H9 (cell line): Measurements from ENCODE around the gene CCDC127. TPM values are rescaled to one million over a fixed set of nuclear protein-coding genes. Genes with fewer than 3 reads are reported as not detected.
A peak's percentile ranks its signal among the peaks of the same experiment; 100 is the strongest.

ENCODE experiments used
- DNase-seq: peaks from one replicate; pipeline ENCODE4 v3.0.0-alpha.2; 2017
- H2AFZ ChIP-seq: one replicate; pipeline ENCODE4 v1.6.1; 2013; ENCODE audit warnings: mild to moderate bottlenecking, low read length, control low read depth, moderate library complexity
- H2AK5ac ChIP-seq: 2 replicates; pipeline ENCODE4 v1.6.1; 2013; ENCODE audit warnings: low read length, control low read depth, mixed read lengths; ENCODE audit not compliant: insufficient read length
- H2BK120ac ChIP-seq: one replicate; pipeline ENCODE4 v1.6.1; 2013; ENCODE audit warnings: low read depth, mild to moderate bottlenecking, low read length, control low read depth, inconsistent platforms; ENCODE audit not compliant: poor library complexity, severe bottlenecking
- H2BK12ac ChIP-seq: 2 replicates; pipeline ENCODE4 v1.6.1; 2013; ENCODE audit warnings: low read length, control low read depth, mixed read lengths, low read depth; ENCODE audit not compliant: insufficient read length
- H2BK15ac ChIP-seq: 2 replicates; pipeline ENCODE4 v1.6.1; 2013; ENCODE audit warnings: low read depth, low read length, control low read depth
- H2BK20ac ChIP-seq: one replicate; pipeline ENCODE4 v1.6.1; 2013; ENCODE audit warnings: low read depth, mild to moderate bottlenecking, low read length, control low read depth, inconsistent platforms; ENCODE audit not compliant: poor library complexity, severe bottlenecking
- H2BK5ac ChIP-seq: 2 replicates; pipeline ENCODE4 v1.6.1; 2013; ENCODE audit warnings: low read length, control low read depth, mixed read lengths; ENCODE audit not compliant: insufficient read length
- H3K14ac ChIP-seq: 2 replicates; pipeline ENCODE4 v1.6.1; 2013; ENCODE audit warnings: low read length, control low read depth; ENCODE audit not compliant: insufficient read depth
- H3K18ac ChIP-seq: 2 replicates; pipeline ENCODE4 v1.6.1; 2013; ENCODE audit warnings: low read depth, mild to moderate bottlenecking, mixed read lengths, low read length, control low read depth; ENCODE audit not compliant: insufficient read length
- H3K23ac ChIP-seq: 2 replicates; pipeline ENCODE4 v1.6.1; 2013; ENCODE audit warnings: low read length, control low read depth, mixed read lengths, low read depth; ENCODE audit not compliant: insufficient read length
- H3K23me2 ChIP-seq: 2 replicates; pipeline ENCODE4 v1.6.1; 2013; ENCODE audit warnings: low read depth, mild to moderate bottlenecking, mixed read lengths, low read length, control low read depth; ENCODE audit not compliant: insufficient read length, poor library complexity, severe bottlenecking
- H3K27ac ChIP-seq: 2 replicates; pipeline ENCODE4 v1.5.1; 2013; ENCODE audit warnings: low read length, control low read depth, mixed read lengths, low read depth; ENCODE audit not compliant: insufficient read length
- H3K27me3 ChIP-seq: 2 replicates; pipeline ENCODE4 v1.6.1; 2013; ENCODE audit warnings: low read length, control low read depth, inconsistent platforms; ENCODE audit not compliant: insufficient read depth
- H3K4ac ChIP-seq: 2 replicates; pipeline ENCODE4 v1.6.1; 2013; ENCODE audit warnings: low read depth, mild to moderate bottlenecking, control low read depth, inconsistent platforms, low read length, moderate library complexity
- H3K4me1 ChIP-seq: 2 replicates; pipeline ENCODE4 v1.6.1; 2013; ENCODE audit warnings: low read length, control low read depth, inconsistent platforms; ENCODE audit not compliant: insufficient read depth
- H3K4me2 ChIP-seq: 2 replicates; pipeline ENCODE4 v1.6.1; 2013; ENCODE audit warnings: low read length, control low read depth, mixed read lengths; ENCODE audit not compliant: insufficient read length, insufficient read depth
- H3K56ac ChIP-seq: 2 replicates; pipeline ENCODE4 v1.6.1; 2013; ENCODE audit warnings: low read depth, mild to moderate bottlenecking, mixed read lengths, low read length, control low read depth; ENCODE audit not compliant: insufficient read length
- H3K79me1 ChIP-seq: 2 replicates; pipeline ENCODE4 v1.6.1; 2013; ENCODE audit warnings: low read depth, mild to moderate bottlenecking, moderate library complexity, low read length, control low read depth, inconsistent platforms; ENCODE audit not compliant: insufficient read depth, poor library complexity, severe bottlenecking
- H3K79me2 ChIP-seq: 2 replicates; pipeline ENCODE4 v1.6.1; 2013; ENCODE audit warnings: low read length, control low read depth, inconsistent platforms; ENCODE audit not compliant: insufficient read depth
- H3K9ac ChIP-seq: 2 replicates; pipeline ENCODE4 v1.6.1; 2013; ENCODE audit warnings: low read length, control low read depth, mixed read lengths; ENCODE audit not compliant: insufficient read length; ENCODE audit errors: extremely low read depth
- H3K9me3 ChIP-seq: one replicate; pipeline ENCODE4 v1.6.1; 2013; ENCODE audit warnings: low read depth, low read length, inconsistent platforms; ENCODE audit not compliant: control insufficient read depth
- H3T11ph ChIP-seq: one replicate; pipeline ENCODE4 v1.6.1; 2013; ENCODE audit warnings: mild to moderate bottlenecking, low read length, control low read depth, inconsistent platforms
- H4K20me1 ChIP-seq: one replicate; pipeline ENCODE4 v1.6.1; 2013; ENCODE audit not compliant: control insufficient read depth, insufficient read length, insufficient read depth
- H4K5ac ChIP-seq: 2 replicates; pipeline ENCODE4 v1.6.1; 2013; ENCODE audit warnings: low read depth, mild to moderate bottlenecking, mixed read lengths, low read length, control low read depth; ENCODE audit not compliant: insufficient read length
- H4K8ac ChIP-seq: replicated peaks from 2 replicates; pipeline ENCODE4 v1.6.1; 2013; ENCODE audit warnings: low read length, control low read depth, mixed read lengths, low read depth; ENCODE audit not compliant: insufficient read length
- H4K91ac ChIP-seq: 2 replicates; pipeline ENCODE4 v1.6.1; 2013; ENCODE audit warnings: low read depth, mild to moderate bottlenecking, moderate library complexity, mixed read lengths, low read length, control low read depth; ENCODE audit not compliant: insufficient read length
- H3K27ac Mint-ChIP-seq, 3 experiments: 2 replicates in 2 of 3; 3 replicates in 1 of 3; pipeline ENCODE4 v1.8.0; 2020 to 2021; ENCODE audit warnings: mixed read lengths in 3 of 3, mild to moderate bottlenecking in 1 of 3, moderate library complexity in 1 of 3
- H3K27me3 Mint-ChIP-seq: 2 replicates; pipeline ENCODE4 v1.8.0; 2021; ENCODE audit warnings: low read depth, mild to moderate bottlenecking, moderate library complexity, mixed read lengths
- H3K36me3 Mint-ChIP-seq, 3 experiments: 2 replicates in 2 of 3; 3 replicates in 1 of 3; pipeline ENCODE4 v1.8.0; 2020 to 2021; ENCODE audit warnings: low read depth in 3 of 3, mixed read lengths in 3 of 3; ENCODE audit not compliant: insufficient read depth in 1 of 3
- H3K4me1 Mint-ChIP-seq, 2 experiments: 2 replicates each; pipeline ENCODE4 v1.8.0; 2020; ENCODE audit warnings: mixed read lengths in 2 of 2
- H3K4me3 Mint-ChIP-seq, 2 experiments: 2 replicates in 1 of 2; 3 replicates in 1 of 2; pipeline ENCODE4 v1.8.0; 2020 to 2021; ENCODE audit warnings: mild to moderate bottlenecking in 2 of 2, mixed read lengths in 2 of 2, moderate library complexity in 1 of 2
- H3K9me3 Mint-ChIP-seq, 2 experiments: 2 replicates in 1 of 2; 3 replicates in 1 of 2; pipeline ENCODE4 v1.8.0; 2020; ENCODE audit warnings: mild to moderate bottlenecking in 2 of 2, mixed read lengths in 2 of 2, moderate library complexity in 1 of 2
- CTCF ChIP-seq: fragments of 200-600 bp; sonication (generic); conservative IDR thresholded peaks from 3 replicates; pipeline ENCODE4 v1.8.0; 2021; ENCODE audit warnings: antibody characterized with exemption, mild to moderate bottlenecking
- WGBS: extraction: QIAGEN DNeasy Blood & Tissue Kit; methylation state at CpG from one replicate; pipeline ENCODE4 v1.1.7; 2013; ENCODE audit warnings: missing lambda C conversion rate, low lambda C conversion rate, mixed read lengths; ENCODE audit not compliant: insufficient read length; ENCODE audit errors: extremely low coverage; 5-methylcytosine and 5-hydroxymethylcytosine counted together
- total RNA-seq: library from RNA; stranded (reverse); gene quantifications from 2 replicates; pipeline ENCODE4 v1.2.1, GENCODE V29; 2021

The CCDC127 gene
- total RNA-seq, 1 experiment from 2014 or later, result 9.0 TPM

DNA sequence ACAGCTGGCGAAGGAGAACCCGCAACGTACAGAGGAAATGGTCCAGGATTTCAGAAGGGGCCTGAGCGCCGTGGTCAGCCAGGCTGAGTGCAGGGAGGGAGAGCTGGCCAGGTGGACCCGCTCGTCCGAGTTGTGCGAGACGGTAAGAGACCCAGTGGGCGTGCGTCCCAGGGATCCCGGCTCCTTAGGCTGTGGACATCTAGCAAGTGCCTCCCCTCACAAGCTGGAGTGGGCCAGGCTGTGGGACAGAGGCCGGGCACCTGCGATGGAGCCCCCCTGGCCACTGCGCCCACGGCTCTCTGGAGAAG is 56.2 kb downstream of the CCDC127 start:
- Mint-ChIP-seq H3K27me3 (no peaks in the 10 kb centered on the region), H3K4me3 (no peak overlapping the region), H3K36me3 (peaks cover 22 to 75% (median 65%) of the 10 kb centered on the region in 3 experiments), H3K9me3 (peaks cover 15 to 17% of the 10 kb centered on the region in 2 experiments), H3K4me1 (peaks cover 7 to 17% of the 10 kb centered on the region in 2 experiments; a peak in 3 of 4 replicates), H3K27ac (peak overlapping the region in 1 of 3 experiments; percentile 67; a peak in 2 of 7 replicates)
- Histone ChIP-seq H4K20me1 (no peaks in the 10 kb centered on the region), H2BK120ac (no peak overlapping the region), H2BK5ac (no peak overlapping the region), H4K8ac (no peak overlapping the region), H3K27ac (no peak overlapping the region), H3K4ac (no peak overlapping the region), H3K23ac (no peak overlapping the region), H3K4me1 (no peaks in the 10 kb centered on the region), H3K18ac (no peak overlapping the region), H4K91ac (no peak overlapping the region), H3K79me2 (no peaks in the 10 kb centered on the region), H3K9ac (no peak overlapping the region), H2BK20ac (no peak overlapping the region), H2BK12ac (no peak overlapping the region), H2AK5ac (no peak overlapping the region), H3T11ph (no peak overlapping the region), H3K9me3 (no peaks in the 10 kb centered on the region), H3K56ac (no peak overlapping the region), H2BK15ac (no peak overlapping the region), H3K4me2 (no peak overlapping the region), H3K79me1 (no peaks in the 10 kb centered on the region), H3K23me2 (no peaks in the 10 kb centered on the region), H4K5ac (no peak overlapping the region), H3K14ac (no peak overlapping the region), H3K27me3 (no peaks in the 10 kb centered on the region), H2AFZ (no peak overlapping the region)
- no peak for DNase-seq
- WGBS, result no CpG with 5 or more reads among the region's 17 CpGs
- TF ChIP-seq CTCF, result no peak
